B cell (primary cell): ENCODE data around the gene HOXB6.

Source experiments
- CTCF ChIP-seq: fragments of 200-600 bp; IDR thresholded peaks from one replicate; pipeline ENCODE4 v1.8.0; 2022; ENCODE audit warnings: antibody characterized with exemption, mild to moderate bottlenecking
- EZH2 ChIP-seq: IDR thresholded peaks from 2 replicates; pipeline ENCODE4 v1.6.1; 2012; ENCODE audit warnings: borderline replicate concordance, low read depth, mild to moderate bottlenecking, moderate library complexity, low read length; ENCODE audit not compliant: insufficient read depth, poor library complexity, severe bottlenecking

DNA sequence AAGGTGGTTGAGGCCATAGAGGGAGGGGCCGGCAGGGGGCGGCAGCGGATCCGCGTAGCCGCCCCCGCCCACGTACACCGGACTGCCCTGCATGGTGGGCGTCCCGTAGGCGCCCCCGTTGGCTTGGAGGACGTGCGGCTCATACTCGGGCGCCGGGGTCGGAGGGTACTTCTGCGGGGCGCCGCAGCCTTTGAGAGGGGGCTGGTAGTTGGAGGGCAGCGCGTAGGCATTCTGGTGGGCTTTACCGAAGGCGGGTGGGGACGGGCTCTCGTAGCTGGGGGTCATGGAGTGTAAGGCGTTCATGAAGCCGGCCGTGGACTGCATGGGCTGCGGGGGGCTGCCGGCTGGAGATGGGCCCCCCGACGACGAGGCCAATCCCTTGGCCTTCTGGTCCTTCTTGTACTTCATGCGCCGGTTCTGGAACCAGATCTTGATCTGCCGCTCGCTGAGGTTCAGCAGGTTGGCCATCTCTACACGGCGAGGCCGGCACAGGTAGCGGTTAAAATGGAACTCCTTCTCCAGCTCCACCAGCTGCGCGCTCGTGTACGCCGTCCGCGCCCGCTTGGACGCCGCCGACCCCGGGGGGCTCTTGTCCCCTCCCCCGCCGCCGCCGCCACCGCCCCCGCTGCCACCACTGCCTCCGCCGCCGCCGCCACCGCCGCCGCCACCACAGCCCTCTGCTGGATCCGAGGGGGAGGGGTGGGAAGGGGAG lies 54.1 kb downstream of the HOXB6 start:
- TF ChIP-seq CTCF (no peak), EZH2 (no peak)
